G401 (cell line): ENCODE data around the gene RBM19. TPM values are rescaled to one million over a fixed set of nuclear protein-coding genes. Genes with fewer than 3 reads are reported as not detected.

Experiments used
- DNase-seq: peaks from one replicate; pipeline ENCODE4 v3.0.0-alpha.2; 2015; ENCODE audit warnings: low spot score
- in situ Hi-C: cut with HindIII; loops from 2 replicates; pipeline ENCODE4 v1.10.0; 2016; ENCODE audit warnings: low sequenced_read_pairs, mixed read lengths
- total RNA-seq: library from RNA; depleted of rRNA; stranded (reverse); fragments of >200 nt; shearing (Covaris generic); gene quantifications from 2 replicates; pipeline ENCODE4 v1.2.3, GENCODE V29; 2014

The RBM19 gene
- total RNA-seq, 1 experiment from 2014 or later: 53.9 TPM

DNA sequence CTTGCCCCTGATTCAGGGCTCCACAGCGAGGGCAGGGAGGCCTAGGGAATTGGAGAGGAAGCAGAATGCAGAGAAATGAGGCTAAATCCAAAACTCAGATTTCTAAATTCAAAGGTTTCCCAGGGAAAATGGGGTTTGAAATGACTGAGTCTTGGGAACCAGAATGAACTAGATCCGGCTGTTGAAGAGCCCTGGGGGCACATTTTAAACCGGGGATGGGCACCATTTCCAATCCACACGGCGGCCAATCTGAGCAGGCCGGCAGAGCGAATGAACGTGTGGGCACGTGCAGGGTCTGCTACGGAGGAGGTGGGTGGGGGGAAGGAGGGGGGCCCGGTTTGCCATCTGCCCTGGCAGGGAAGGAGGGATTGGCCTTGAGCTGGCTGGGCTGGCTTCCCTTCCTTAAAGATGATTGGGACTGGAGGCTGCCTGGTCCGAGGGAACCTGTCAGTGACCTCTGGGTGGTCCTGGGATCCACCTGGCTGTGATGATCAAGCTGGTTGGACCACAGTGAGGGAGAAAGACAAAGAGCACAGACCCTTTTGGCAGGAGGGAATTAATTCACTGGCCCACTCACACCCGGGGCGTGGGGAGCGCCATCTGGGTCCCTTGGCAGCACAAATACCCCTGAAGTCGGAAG lies 161.0 kb downstream of the RBM19 start:
- in situ Hi-C loops: no loop called here
- DNase-seq: peak; percentile 52

DNA sequence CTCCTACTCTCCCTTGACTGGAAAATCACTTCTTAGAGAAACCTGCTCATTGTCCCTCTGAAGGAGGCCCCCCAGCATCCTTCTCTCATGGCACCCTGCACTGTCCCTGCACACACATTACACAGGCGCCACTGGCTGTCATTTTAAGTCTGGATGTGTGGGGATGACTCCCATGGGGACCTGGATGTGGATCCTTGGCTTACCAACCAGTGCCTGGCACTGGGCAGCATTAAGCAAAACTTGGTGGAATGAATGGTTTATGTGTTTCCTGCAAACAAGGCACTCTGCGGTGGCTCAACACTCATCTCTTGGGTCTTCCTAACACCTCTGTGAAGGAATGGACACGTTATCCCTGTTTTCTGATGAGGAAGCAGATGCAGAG lies 162.4 kb downstream of the RBM19 start:
- in situ Hi-C loops: no loop called here
- DNase-seq: no peak

GRCh38 chr12:113802966-113803758 lies 163.0 kb downstream of the RBM19 start:
- DNase-seq: no peak
- in situ Hi-C loops: no loop called here

GRCh38 chr12:113802000-113802749 lies 163.9 kb downstream of the RBM19 start:
- DNase-seq: no peak
- in situ Hi-C loops: no loop called here

- in situ Hi-C loops: no loop called here
- no peak for DNase-seq
These were observed 165.9 kb downstream of the RBM19 start for GRCh38 chr12:113800201-113800600.

DNA sequence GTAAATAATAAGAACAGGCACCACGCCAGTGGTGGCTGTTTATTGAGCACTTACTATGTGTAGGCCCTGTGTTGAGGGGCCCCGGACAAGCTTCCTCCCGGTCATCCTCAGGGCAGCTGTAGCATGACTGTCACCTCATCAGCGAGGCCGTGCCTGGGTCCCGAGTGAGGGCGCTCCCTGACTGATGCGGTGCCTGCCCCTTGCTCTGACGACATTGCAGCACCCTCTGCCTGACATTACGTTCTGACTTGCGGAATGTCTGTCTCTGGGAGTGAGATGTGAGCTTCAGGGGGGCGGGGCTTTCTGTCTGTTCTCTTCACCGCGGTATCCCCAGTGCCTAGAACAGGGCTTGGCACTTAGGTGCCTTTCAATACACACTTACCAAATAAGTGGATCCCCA lies 167.6 kb downstream of the RBM19 start:
- no peak for DNase-seq
- in situ Hi-C loops: no loop called here

- no peak for DNase-seq
- in situ Hi-C loops: no loop called here
These were observed 168.6 kb downstream of the RBM19 start for GRCh38 chr12:113797535-113797868.

DNA sequence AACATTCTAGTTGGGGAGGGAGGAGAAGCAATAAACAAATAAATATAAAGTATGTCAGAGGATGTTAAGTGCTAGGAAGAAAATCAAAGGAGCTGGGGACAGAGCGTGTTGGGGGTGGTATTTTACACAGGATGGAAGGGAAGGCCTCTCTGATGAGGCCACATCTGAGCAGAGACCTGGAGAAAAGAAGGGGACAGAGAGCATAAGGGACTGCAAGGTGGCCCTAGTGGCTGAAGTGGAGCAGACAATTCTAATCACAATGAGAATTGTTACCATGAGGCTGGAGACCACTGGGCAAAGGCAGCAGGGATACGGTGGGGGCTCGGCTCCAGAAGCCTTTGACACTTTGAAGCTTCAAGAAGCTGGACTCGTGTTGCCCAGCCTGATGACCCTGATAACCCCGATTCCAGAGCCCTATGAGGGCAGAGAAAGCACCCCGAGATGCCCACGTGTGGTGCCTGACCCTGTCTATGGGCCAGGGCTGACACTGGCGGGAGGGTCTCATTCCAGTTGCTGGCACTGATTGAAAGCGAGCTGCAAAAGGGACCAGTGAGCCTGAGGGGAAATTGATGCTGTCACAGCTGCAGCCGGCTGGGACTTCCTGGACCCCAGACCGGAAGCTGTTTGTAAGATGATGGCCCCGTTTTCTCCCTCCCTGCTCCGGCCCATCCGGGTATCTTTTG lies 169.1 kb downstream of the RBM19 start:
- no peak for DNase-seq
- in situ Hi-C loops: no loop called here

DNA sequence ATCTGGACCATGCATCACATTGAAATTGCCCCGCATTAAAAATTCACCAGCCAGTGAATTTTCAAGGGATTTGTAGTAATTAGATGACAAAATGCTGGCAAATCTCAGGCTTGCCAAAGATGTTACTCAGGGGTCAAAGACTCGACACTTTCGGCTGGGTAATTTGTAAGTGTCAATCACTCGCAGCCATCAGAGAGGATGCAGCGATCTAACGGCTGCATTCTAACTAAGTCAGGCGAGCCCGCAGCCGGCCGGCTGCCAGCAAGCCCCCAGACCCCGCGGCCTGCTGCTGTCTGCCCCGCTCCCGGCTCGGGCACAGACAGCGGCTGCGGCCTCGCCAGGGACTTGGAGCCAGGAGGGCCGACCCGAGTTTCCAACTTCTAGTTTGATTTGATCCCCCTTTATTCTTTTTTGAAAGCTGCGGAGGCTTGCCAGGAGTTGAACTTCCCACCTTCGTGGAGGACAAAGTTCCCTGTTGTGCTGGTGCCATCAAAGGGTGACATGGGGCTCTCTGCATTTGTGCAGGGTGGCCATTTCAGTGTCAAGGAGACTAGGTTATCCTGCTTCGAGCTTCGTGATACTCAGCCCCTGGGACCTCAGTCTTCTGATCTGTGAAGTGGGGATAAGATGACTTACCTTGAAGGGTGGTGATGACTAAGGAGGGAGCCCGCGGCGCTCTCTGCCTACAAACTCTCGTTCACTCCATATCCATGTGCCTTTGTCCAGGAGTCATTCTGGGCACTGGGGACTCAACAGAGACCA lies 169.9 kb downstream of the RBM19 start:
- in situ Hi-C loops: no loop called here
- no peak for DNase-seq

- in situ Hi-C loops: no loop called here
- no peak for DNase-seq
These were observed 170.7 kb downstream of the RBM19 start for GRCh38 chr12:113795445-113795844.

DNA sequence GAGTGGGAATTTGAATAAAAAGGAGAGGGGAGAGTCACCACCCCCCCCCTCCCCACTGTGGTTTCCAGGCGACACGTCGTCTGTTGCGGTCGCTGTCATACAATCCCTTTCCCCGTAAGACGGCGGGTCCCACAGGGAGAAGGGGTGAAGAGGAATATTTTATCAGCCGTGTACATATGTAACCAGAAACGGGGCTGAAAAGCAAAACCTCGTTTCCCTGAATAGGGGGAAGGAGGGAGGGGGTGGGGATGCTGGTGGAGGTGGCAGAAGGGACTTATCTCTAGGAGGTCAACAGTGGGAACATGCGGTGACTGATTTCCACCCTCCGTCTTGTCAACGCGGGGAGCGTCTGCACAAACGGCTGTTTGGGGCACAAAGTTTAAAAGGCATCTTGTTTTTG lies 171.4 kb downstream of the RBM19 start:
- DNase-seq: no peak
- in situ Hi-C loops: no loop called here

DNA sequence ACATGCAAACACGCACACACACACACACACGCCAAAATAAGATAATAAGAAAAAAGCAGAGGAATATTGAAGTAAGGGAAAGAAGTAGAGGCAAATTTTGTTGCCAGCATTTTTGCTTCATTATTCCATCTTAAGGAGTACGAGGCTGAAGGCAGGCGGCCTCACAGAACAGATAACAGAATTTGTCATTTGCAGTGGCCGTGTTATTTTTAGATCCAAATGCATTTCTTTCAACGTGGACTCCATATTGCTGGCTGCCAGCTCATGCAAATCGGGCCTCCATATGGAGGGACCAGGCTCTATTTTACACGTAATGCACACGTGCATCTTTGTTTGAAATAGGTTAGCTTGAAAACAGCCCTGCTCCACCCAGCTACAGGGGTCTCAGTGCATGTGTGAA lies 172.9 kb downstream of the RBM19 start:
- DNase-seq: no peak
- in situ Hi-C loops: no loop called here

DNA sequence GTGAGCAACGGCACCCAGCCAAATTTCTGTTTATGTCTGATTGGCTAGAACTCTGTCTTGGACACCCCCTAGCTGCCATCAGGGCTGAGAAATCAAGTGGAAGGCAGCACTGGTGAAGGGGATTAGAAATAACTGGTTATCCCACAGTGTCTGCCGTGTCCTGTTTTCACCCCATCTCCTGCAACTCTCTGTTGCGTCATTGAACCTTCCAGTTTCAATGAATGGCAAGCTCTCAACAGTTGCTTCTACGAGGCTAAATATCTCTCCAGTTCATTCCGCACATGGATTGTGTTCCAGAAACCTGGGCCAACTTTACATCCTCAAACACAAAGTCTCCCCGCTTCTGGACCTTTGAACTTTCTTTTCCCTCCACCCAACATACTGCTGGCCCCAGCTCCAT lies 173.7 kb downstream of the RBM19 start:
- in situ Hi-C loops: no loop called here
- no peak for DNase-seq

GRCh38 chr12:113788020-113788856 lies 177.9 kb downstream of the RBM19 start:
- in situ Hi-C loops: no loop called here
- no peak for DNase-seq

DNA sequence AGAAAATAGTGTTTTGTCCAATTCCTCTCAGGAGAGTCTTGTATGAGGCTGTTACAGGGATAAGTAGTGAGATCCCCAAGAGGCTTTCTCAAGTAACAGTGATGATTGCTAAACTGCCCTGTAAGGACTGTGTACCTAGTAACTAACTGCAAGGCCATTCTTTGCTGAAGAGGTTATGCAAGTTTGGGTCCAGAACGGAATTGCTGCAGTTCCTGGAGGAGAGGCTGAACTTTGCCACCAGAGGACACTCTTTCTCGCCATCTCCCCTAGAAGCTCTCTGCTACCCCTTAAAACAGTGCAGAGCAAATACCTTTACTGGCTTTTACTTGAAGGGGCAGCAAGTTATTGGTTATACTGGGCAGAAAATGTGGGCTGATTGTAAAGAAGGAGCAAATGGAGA lies 180.0 kb downstream of the RBM19 start:
- in situ Hi-C loops: no loop called here
- DNase-seq: no peak

DNA sequence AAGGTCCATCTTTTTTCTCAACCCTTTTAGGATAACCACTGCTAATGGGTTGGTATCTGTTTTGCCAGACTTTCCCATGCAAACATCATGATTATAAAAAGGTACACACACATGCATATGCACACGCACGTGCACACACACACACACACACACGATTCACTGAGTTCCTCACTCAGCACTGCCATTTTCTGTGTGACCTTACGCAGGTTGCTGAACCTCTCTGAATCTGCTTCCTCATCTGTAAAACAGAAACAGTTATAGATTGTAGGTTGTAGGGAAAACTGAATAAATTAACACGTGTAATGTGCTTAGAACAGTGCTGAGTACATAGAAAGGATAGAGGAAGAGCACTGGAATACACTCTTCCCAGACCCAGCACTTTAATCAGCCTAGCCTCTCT lies 182.3 kb downstream of the RBM19 start:
- DNase-seq: no peak
- in situ Hi-C loops: no loop called here

- in situ Hi-C loops: no loop called here
These were observed 183.3 kb downstream of the RBM19 start for GRCh38 chr12:113782873-113783272.

GRCh38 chr12:113781415-113782198 lies 184.5 kb downstream of the RBM19 start:
- no peak for DNase-seq

More at GRCh38 chr12:113782873-113783272, 183.3 kb downstream of the RBM19 start:
- DNase-seq: no peak

More at GRCh38 chr12:113781415-113782198, 184.5 kb downstream of the RBM19 start:
- in situ Hi-C loops: no loop called here
